ENCODE results near the gene IGLL1.
"Not testable (repeated sequence)": the region's sequence is repeated elsewhere in the genome, so short reads cannot be mapped to it uniquely, and the experiment has no call there.

The IGLL1 gene

GRCh38 chr22:23563111-23563510, 17.0 kb downstream of the IGLL1 start:
- Mint-ChIP-seq H3K36me3 (no peaks in the 10 kb centered on the region), H3K9me3 (no peaks in the 10 kb centered on the region), H3K27me3 (peaks cover 27% of the 10 kb centered on the region), H3K27ac (no peak overlapping the region), H3K4me1 (peaks cover 7% of the 10 kb centered on the region), H3K4me3 (no peak overlapping the region)
- DNase-seq (ENCODE audit: low spot score in 2 of 2): no peak
- no peak for ATAC-seq (ENCODE audit: low read depth)

- no peaks in the 10 kb centered on the region for H3K36me3 Mint-ChIP-seq
- ATAC-seq (ENCODE audit: low read depth): no peak
- peaks cover 23% of the 10 kb centered on the region for H3K27me3 Mint-ChIP-seq
- no peaks in the 10 kb centered on the region for H3K9me3 Mint-ChIP-seq
- no peak overlapping the region for H3K27ac Mint-ChIP-seq
- DNase-seq (ENCODE audit: low spot score in 2 of 2): no peak
- peaks cover 7% of the 10 kb centered on the region for H3K4me1 Mint-ChIP-seq
- H3K4me3 Mint-ChIP-seq: no peak overlapping the region
Observed at GRCh38 chr22:23562186-23562585, 17.9 kb downstream of the IGLL1 start.

- H3K36me3 Mint-ChIP-seq; H3K27ac Mint-ChIP-seq; H3K4me1 Mint-ChIP-seq; DNase-seq (ENCODE audit: low spot score in 2 of 2); H3K4me3 Mint-ChIP-seq; ATAC-seq (ENCODE audit: low read depth); H3K9me3 Mint-ChIP-seq: not testable (repeated sequence)
- peaks cover 22% of the 10 kb centered on the region for H3K27me3 Mint-ChIP-seq
Observed at GRCh38 chr22:23561025-23561510, 19.0 kb downstream of the IGLL1 start.

- not testable (repeated sequence) for H3K4me3 Mint-ChIP-seq; H3K4me1 Mint-ChIP-seq; ATAC-seq (ENCODE audit: low read depth); DNase-seq (ENCODE audit: low spot score in 2 of 2); H3K36me3 Mint-ChIP-seq; H3K27ac Mint-ChIP-seq; H3K9me3 Mint-ChIP-seq
- peaks cover 20% of the 10 kb centered on the region for H3K27me3 Mint-ChIP-seq
Observed at GRCh38 chr22:23560215-23560614, 19.9 kb downstream of the IGLL1 start.

GRCh38 chr22:23557467-23557866, 22.6 kb downstream of the IGLL1 start:
- H3K27ac Mint-ChIP-seq: no peak overlapping the region
- no peaks in the 10 kb centered on the region for H3K9me3 Mint-ChIP-seq
- peaks cover 14% of the 10 kb centered on the region for H3K27me3 Mint-ChIP-seq
- ATAC-seq (ENCODE audit: low read depth): no peak
- no peak for DNase-seq (ENCODE audit: low spot score in 2 of 2)
- no peak overlapping the region for H3K4me3 Mint-ChIP-seq
- H3K4me1 Mint-ChIP-seq: no peaks in the 10 kb centered on the region
- no peaks in the 10 kb centered on the region for H3K36me3 Mint-ChIP-seq

- no peak overlapping the region for H3K27ac Mint-ChIP-seq
- no peak overlapping the region for H3K4me3 Mint-ChIP-seq
- DNase-seq (ENCODE audit: low spot score in 2 of 2): no peak
- H3K27me3 Mint-ChIP-seq: peaks cover 12% of the 10 kb centered on the region
- H3K9me3 Mint-ChIP-seq: no peaks in the 10 kb centered on the region
- no peaks in the 10 kb centered on the region for H3K4me1 Mint-ChIP-seq
- ATAC-seq (ENCODE audit: low read depth): no peak
- H3K36me3 Mint-ChIP-seq: no peaks in the 10 kb centered on the region
Observed at GRCh38 chr22:23557036-23557435, 23.1 kb downstream of the IGLL1 start.

GRCh38 chr22:23556026-23556620, 24.0 kb downstream of the IGLL1 start:
- Mint-ChIP-seq H3K9me3 (no peaks in the 10 kb centered on the region), H3K4me1 (no peaks in the 10 kb centered on the region), H3K27ac (no peak overlapping the region), H3K27me3 (peaks cover 12% of the 10 kb centered on the region), H3K4me3 (no peak overlapping the region), H3K36me3 (no peaks in the 10 kb centered on the region)
- ATAC-seq (ENCODE audit: low read depth): no peak
- DNase-seq (ENCODE audit: low spot score in 2 of 2): no peak

- H3K27me3 Mint-ChIP-seq: peaks cover 12% of the 10 kb centered on the region
- no peak overlapping the region for H3K27ac Mint-ChIP-seq
- H3K36me3 Mint-ChIP-seq: no peaks in the 10 kb centered on the region
- no peak for ATAC-seq (ENCODE audit: low read depth)
- DNase-seq (ENCODE audit: low spot score in 2 of 2): no peak
- H3K9me3 Mint-ChIP-seq: no peaks in the 10 kb centered on the region
- no peaks in the 10 kb centered on the region for H3K4me1 Mint-ChIP-seq
- H3K4me3 Mint-ChIP-seq: no peak overlapping the region
Observed at GRCh38 chr22:23555118-23555517, 25.0 kb downstream of the IGLL1 start.

- Mint-ChIP-seq H3K27me3 (peaks cover 12% of the 10 kb centered on the region), H3K27ac (no peak overlapping the region), H3K36me3 (no peaks in the 10 kb centered on the region), H3K4me1 (no peaks in the 10 kb centered on the region), H3K4me3 (no peak overlapping the region), H3K9me3 (no peaks in the 10 kb centered on the region)
- DNase-seq (ENCODE audit: low spot score in 2 of 2) (no peak), ATAC-seq (ENCODE audit: low read depth) (no peak)
Observed at GRCh38 chr22:23553924-23554870, 25.9 kb downstream of the IGLL1 start.

GRCh38 chr22:23553438-23553837, 26.7 kb downstream of the IGLL1 start:
- no peaks in the 10 kb centered on the region for H3K36me3 Mint-ChIP-seq
- no peaks in the 10 kb centered on the region for H3K4me1 Mint-ChIP-seq
- H3K27ac Mint-ChIP-seq: no peak overlapping the region
- no peak overlapping the region for H3K4me3 Mint-ChIP-seq
- no peaks in the 10 kb centered on the region for H3K9me3 Mint-ChIP-seq
- ATAC-seq (ENCODE audit: low read depth) (no peak), DNase-seq (ENCODE audit: low spot score in 2 of 2) (no peak)
- H3K27me3 Mint-ChIP-seq: peaks cover 12% of the 10 kb centered on the region

GRCh38 chr22:23552573-23552972, 27.5 kb downstream of the IGLL1 start:
- peaks cover 11% of the 10 kb centered on the region for H3K27me3 Mint-ChIP-seq
- ATAC-seq (ENCODE audit: low read depth) (no peak), DNase-seq (ENCODE audit: low spot score in 2 of 2) (no peak)
- no peaks in the 10 kb centered on the region for H3K36me3 Mint-ChIP-seq
- no peak overlapping the region for H3K27ac Mint-ChIP-seq
- peaks cover 4% of the 10 kb centered on the region for H3K9me3 Mint-ChIP-seq
- H3K4me3 Mint-ChIP-seq: no peak overlapping the region
- no peaks in the 10 kb centered on the region for H3K4me1 Mint-ChIP-seq

- no peak overlapping the region for H3K4me3 Mint-ChIP-seq
- ATAC-seq (ENCODE audit: low read depth) (no peak), DNase-seq (ENCODE audit: low spot score in 2 of 2) (no peak)
- no peak overlapping the region for H3K27ac Mint-ChIP-seq
- no peaks in the 10 kb centered on the region for H3K4me1 Mint-ChIP-seq
- peaks cover 6% of the 10 kb centered on the region for H3K9me3 Mint-ChIP-seq
- no peaks in the 10 kb centered on the region for H3K36me3 Mint-ChIP-seq
- H3K27me3 Mint-ChIP-seq: peaks cover 8% of the 10 kb centered on the region
Observed at GRCh38 chr22:23551385-23551784, 28.7 kb downstream of the IGLL1 start.

GRCh38 chr22:23550049-23550650, 29.9 kb downstream of the IGLL1 start:
- no peaks in the 10 kb centered on the region for H3K4me1 Mint-ChIP-seq
- no peak overlapping the region for H3K27ac Mint-ChIP-seq
- no peak overlapping the region for H3K4me3 Mint-ChIP-seq
- no peaks in the 10 kb centered on the region for H3K36me3 Mint-ChIP-seq
- no peak for ATAC-seq (ENCODE audit: low read depth)
- H3K9me3 Mint-ChIP-seq: peaks cover 7% of the 10 kb centered on the region
- DNase-seq (ENCODE audit: low spot score in 2 of 2): no peak
- H3K27me3 Mint-ChIP-seq: peaks cover 2% of the 10 kb centered on the region

- Mint-ChIP-seq H3K4me3 (no peak overlapping the region), H3K36me3 (no peaks in the 10 kb centered on the region), H3K9me3 (peaks cover 7% of the 10 kb centered on the region), H3K4me1 (no peaks in the 10 kb centered on the region), H3K27ac (no peak overlapping the region), H3K27me3 (no peaks in the 10 kb centered on the region)
- ATAC-seq (ENCODE audit: low read depth): no peak
- DNase-seq (ENCODE audit: low spot score in 2 of 2): no peak
Observed at GRCh38 chr22:23549198-23549595, 30.9 kb downstream of the IGLL1 start.
